Endothelial cell of umbilical vein (primary cell): ENCODE results near the gene MBNL2.

Experiments used
- CTCF ChIP-seq, 2 donors: IDR thresholded peaks; 1 replicate in 1 of 2; 2 replicates in 1 of 2; pipeline ENCODE4 v1.5.1; 2011; ENCODE audit warnings: low read length in 2 of 2, mild to moderate bottlenecking in 2 of 2, moderate library complexity in 2 of 2, control low read depth in 1 of 2, inconsistent platforms in 1 of 2, low read depth in 1 of 2; ENCODE audit not compliant: insufficient read depth in 1 of 2; ENCODE audit errors: extremely low read depth in 1 of 2
- EZH2 ChIP-seq: IDR thresholded peaks from 2 replicates; pipeline ENCODE4 v1.6.1; 2012; ENCODE audit warnings: borderline replicate concordance, low read depth, mild to moderate bottlenecking, moderate library complexity, low read length, inconsistent platforms; ENCODE audit not compliant: severe bottlenecking
- FOS ChIP-seq: IDR thresholded peaks from 2 replicates; pipeline ENCODE4 v1.6.1; 2011; ENCODE audit warnings: mild to moderate bottlenecking, low read length, moderate library complexity, borderline replicate concordance; ENCODE audit not compliant: insufficient read depth
- GATA2 ChIP-seq: IDR thresholded peaks from 2 replicates; pipeline ENCODE4 v1.7.0; 2011; ENCODE audit warnings: low read depth, mild to moderate bottlenecking, moderate library complexity, mixed read lengths, low read length; ENCODE audit not compliant: insufficient read length, insufficient read depth
- JUN ChIP-seq: IDR thresholded peaks from 2 replicates; pipeline ENCODE4 v1.6.1; 2011; ENCODE audit warnings: borderline replicate concordance, low read depth; ENCODE audit not compliant: insufficient read length, insufficient read depth
- MYC ChIP-seq: IDR thresholded peaks from one replicate; pipeline ENCODE4 v1.6.1; 2011; ENCODE audit warnings: mild to moderate bottlenecking, low read depth, low read length
- POLR2A ChIP-seq: IDR thresholded peaks from 2 replicates; pipeline ENCODE4 v1.6.1; 2012; ENCODE audit warnings: low read depth, mild to moderate bottlenecking, control low read depth, low read length
- POLR2AphosphoS5 ChIP-seq: IDR thresholded peaks from 2 replicates; pipeline ENCODE4 v1.6.1; 2012; ENCODE audit warnings: low read depth, mild to moderate bottlenecking, control low read depth, low read length, moderate library complexity; ENCODE audit not compliant: insufficient read depth

- no peak for TF ChIP-seq CTCF (IDR thresholded peaks at IDR 0.05; ENCODE audit: extremely low read depth in 1 of 2, insufficient read depth in 1 of 2, low read depth in 1 of 2, low read length in 2 of 2)
- TF ChIP-seq EZH2 = no peak
- TF ChIP-seq POLR2A = no peak
- TF ChIP-seq FOS = no peak
- TF ChIP-seq JUN = no peak
- TF ChIP-seq POLR2AphosphoS5 = no peak
- no peak for TF ChIP-seq GATA2
- no peak for TF ChIP-seq MYC
Measured at GRCh38 chr13:97327086-97327485, 105.0 kb downstream of the MBNL2 start.
